Uterus (tissue), 4 donors: ENCODE data around the gene SORL1. TPM values are rescaled to one million over a fixed set of nuclear protein-coding genes. Genes with fewer than 3 reads are reported as not detected.

Experiments
- DNase-seq, 2 donors: peaks; one replicate each; pipeline ENCODE4 v3.0.0-alpha.2; 2019 to 2020
- H3K27ac ChIP-seq, 2 donors: fragments of 200-600 bp; sonication (generic); 1 replicate in 1 of 2; 2 replicates in 1 of 2; pipeline ENCODE4 v1.5.1; 2016 to 2018
- H3K27me3 ChIP-seq, 2 donors: fragments of 200-600 bp; sonication (generic); one replicate each; pipeline ENCODE4 v1.5.1; 2018 to 2019; ENCODE audit warnings: control low read depth in 1 of 2
- H3K36me3 ChIP-seq, 2 donors: fragments of 200-600 bp; sonication (generic); one replicate each; pipeline ENCODE4 v1.5.1; 2019; ENCODE audit warnings: control low read depth in 1 of 2
- H3K4me1 ChIP-seq, 2 donors: fragments of 200-600 bp; sonication (generic); one replicate each; pipeline ENCODE4 v1.5.1; 2018 to 2019; ENCODE audit warnings: control low read depth in 1 of 2
- H3K4me3 ChIP-seq, 2 donors: fragments of 200-600 bp; sonication (generic); 1 replicate in 1 of 2; 2 replicates in 1 of 2; pipeline ENCODE4 v1.5.1; 2018 to 2019; ENCODE audit warnings: mild to moderate bottlenecking in 1 of 2
- H3K9me3 ChIP-seq, 2 donors: fragments of 200-600 bp; sonication (generic); one replicate each; pipeline ENCODE4 v1.5.1; 2019; ENCODE audit warnings: control low read depth in 1 of 2
- POLR2A ChIP-seq, 2 donors: fragments of 450-650 bp; IDR thresholded peaks; one replicate each; pipeline ENCODE4 v1.6.1; 2016; ENCODE audit warnings: antibody characterized with exemption in 2 of 2, mild to moderate bottlenecking in 1 of 2, moderate library complexity in 1 of 2
- intact Hi-C: fragments of 100-400 bp; cut with DNase I; formaldehyde crosslinking; loops from one replicate; pipeline ENCODE4 v1.15.1; 2023; ENCODE audit warnings: low total_unique reads
- total RNA-seq, 4 donors: library from RNA; depleted of rRNA in 3 of 4; stranded (reverse); fragments of >200 nt in 3 of 4; gene quantifications; one replicate each; pipeline versions ENCODE4 v1.1.0 to v1.2.4, GENCODE V29; 2014 to 2023
- TF ChIP-seq, protein P1 (sequence below), 4 experiments: fragments of 200-600 bp in 2 of 4; fragments of 450-650 bp in 2 of 4; sonication (generic) in 2 of 4; IDR thresholded peaks; one replicate each; pipeline ENCODE4 v1.5.1; 2016 to 2019; ENCODE audit warnings: antibody characterized with exemption in 4 of 4, mild to moderate bottlenecking in 2 of 4, moderate library complexity in 1 of 4
- donor health status: DM: yes; HTN: yes; CAD: no.

The SORL1 gene
- total RNA-seq, 4 donors from 2014 or later = 7.6 to 42.6 (median 17.2) TPM

DNA sequence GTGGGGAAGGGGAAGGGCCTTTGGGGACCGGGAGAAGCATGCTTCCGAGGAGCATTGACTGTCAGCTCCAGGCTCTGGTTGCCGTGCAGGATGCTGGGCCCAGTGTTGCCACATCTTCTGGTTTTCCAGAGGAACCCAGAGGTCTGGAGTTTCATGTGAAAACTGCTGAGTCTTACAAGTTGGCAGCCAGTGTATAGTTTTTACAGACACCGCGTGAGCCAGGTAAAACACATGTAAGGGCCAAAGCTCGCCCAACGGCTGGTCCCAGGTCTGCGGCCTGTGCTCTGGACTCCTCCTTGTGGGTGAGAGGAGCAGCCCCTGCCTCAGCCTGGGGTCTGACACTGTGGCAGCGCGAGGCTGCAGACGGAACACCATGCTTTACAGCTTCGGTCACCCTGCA lies 19.1 kb downstream of the SORL1 start:
- intact Hi-C loops = no loop called here
- H3K4me1 ChIP-seq = peaks cover 8 to 12% of the 10 kb centered on the region in 2 donors
- DNase-seq = no peak
- H3K27ac ChIP-seq = no peak overlapping the region
- no peaks in the 10 kb centered on the region for H3K9me3 ChIP-seq
- TF ChIP-seq POLR2A (IDR thresholded peaks at IDR 0.05) = no peak
- TF ChIP-seq, protein P1, sequence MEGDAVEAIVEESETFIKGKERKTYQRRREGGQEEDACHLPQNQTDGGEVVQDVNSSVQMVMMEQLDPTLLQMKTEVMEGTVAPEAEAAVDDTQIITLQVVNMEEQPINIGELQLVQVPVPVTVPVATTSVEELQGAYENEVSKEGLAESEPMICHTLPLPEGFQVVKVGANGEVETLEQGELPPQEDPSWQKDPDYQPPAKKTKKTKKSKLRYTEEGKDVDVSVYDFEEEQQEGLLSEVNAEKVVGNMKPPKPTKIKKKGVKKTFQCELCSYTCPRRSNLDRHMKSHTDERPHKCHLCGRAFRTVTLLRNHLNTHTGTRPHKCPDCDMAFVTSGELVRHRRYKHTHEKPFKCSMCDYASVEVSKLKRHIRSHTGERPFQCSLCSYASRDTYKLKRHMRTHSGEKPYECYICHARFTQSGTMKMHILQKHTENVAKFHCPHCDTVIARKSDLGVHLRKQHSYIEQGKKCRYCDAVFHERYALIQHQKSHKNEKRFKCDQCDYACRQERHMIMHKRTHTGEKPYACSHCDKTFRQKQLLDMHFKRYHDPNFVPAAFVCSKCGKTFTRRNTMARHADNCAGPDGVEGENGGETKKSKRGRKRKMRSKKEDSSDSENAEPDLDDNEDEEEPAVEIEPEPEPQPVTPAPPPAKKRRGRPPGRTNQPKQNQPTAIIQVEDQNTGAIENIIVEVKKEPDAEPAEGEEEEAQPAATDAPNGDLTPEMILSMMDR (IDR thresholded peaks at IDR 0.05) = no peak
- no peak overlapping the region for H3K4me3 ChIP-seq
- no peaks in the 10 kb centered on the region for H3K27me3 ChIP-seq
- no peaks in the 10 kb centered on the region for H3K36me3 ChIP-seq

DNA sequence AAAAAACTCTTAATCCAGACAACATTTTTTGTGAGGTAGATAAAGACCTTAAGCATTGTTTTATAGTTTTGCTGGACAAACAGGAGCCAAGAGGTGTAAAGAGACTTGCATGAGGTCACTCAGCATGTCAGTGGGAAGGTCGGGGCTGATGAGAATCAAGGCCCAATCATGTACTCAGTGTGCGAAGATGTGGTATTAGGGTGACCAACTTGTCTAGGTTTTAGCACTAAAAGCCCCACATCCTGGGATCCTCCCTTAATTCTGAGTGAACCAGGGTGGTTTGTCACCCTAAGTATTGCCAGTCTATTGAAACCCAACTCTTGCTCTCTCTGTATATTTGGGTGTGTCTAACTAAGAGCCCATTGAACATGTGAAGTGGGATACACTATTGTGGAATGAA lies 20.2 kb downstream of the SORL1 start:
- TF ChIP-seq, protein P1 (IDR thresholded peaks at IDR 0.05) = no peak
- TF ChIP-seq POLR2A (IDR thresholded peaks at IDR 0.05) = no peak
- H3K27ac ChIP-seq = no peak overlapping the region
- intact Hi-C loops = no loop called here

DNA sequence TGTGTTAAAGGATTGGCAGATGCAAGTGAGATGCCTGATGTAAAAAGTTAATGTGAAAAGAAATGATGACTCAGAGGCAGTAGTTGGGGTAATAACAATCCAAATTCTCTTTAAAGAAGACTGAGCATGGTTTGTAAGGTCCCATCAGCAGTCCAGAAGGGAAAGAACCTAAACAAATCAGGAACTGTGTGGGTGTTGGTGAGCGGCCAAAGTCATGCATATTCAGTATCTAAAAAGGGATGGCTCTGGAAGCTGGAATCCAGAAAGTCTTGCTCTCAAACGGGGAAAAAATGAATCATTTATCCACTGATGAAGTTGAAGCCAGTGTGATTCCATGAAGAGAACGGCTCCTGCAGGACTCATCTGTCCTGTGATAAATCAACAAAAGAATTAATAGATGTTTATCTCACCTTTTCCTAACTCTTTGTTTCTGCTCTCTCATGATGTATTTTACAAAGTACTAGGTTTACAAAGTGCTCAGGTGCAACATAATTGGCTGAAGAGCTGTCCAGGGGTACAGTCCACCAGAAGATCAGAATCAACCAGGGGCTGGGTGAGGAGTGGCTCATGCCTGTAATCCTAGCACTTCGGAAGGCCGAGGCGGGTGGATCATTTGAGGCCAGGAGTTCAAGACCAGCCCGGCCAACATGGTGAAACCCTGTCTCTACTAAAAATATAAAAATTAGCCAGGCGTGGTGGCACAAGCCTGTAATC lies 21.1 kb downstream of the SORL1 start:
- Histone ChIP-seq H3K9me3 (no peaks in the 10 kb centered on the region), H3K36me3 (no peaks in the 10 kb centered on the region), H3K4me3 (no peak overlapping the region), H3K27me3 (no peaks in the 10 kb centered on the region), H3K4me1 (peaks cover 0 to 3% of the 10 kb centered on the region in 2 donors), H3K27ac (no peak overlapping the region)
- no peak for DNase-seq
- TF ChIP-seq, protein P1 (IDR thresholded peaks at IDR 0.05) = no peak
- no peak for TF ChIP-seq POLR2A (IDR thresholded peaks at IDR 0.05)
- intact Hi-C loops = no loop called here

More for the DNA sequence above, 20.2 kb downstream of the SORL1 start:
- Histone ChIP-seq H3K27me3 (no peaks in the 10 kb centered on the region), H3K4me3 (no peak overlapping the region), H3K36me3 (no peaks in the 10 kb centered on the region), H3K9me3 (no peaks in the 10 kb centered on the region), H3K4me1 (peaks cover 2 to 8% of the 10 kb centered on the region in 2 donors)
- no peak for DNase-seq

DNA sequence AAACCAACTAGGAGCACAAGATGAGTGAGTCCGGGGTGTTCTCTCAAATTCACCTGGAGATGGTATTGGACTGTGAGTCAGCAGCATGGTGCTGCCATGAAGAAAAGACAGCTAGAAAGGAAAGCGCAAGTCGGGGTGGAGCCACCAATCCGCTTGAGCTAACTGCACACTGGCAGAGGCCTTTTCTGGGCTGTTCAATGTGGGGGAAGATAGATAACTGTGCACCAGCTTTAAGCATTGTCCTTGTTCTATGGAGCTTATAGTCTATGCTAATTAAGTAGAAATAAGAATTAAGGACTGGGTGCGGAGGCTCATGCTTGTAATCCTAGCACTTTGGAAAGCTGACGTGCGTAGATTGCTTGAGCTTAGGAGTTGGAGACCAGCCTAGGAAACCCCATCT lies 22.6 kb downstream of the SORL1 start:
- intact Hi-C loops = no loop called here
- TF ChIP-seq, protein P1 (IDR thresholded peaks at IDR 0.05) = no peak
- no peak for TF ChIP-seq POLR2A (IDR thresholded peaks at IDR 0.05)

DNA sequence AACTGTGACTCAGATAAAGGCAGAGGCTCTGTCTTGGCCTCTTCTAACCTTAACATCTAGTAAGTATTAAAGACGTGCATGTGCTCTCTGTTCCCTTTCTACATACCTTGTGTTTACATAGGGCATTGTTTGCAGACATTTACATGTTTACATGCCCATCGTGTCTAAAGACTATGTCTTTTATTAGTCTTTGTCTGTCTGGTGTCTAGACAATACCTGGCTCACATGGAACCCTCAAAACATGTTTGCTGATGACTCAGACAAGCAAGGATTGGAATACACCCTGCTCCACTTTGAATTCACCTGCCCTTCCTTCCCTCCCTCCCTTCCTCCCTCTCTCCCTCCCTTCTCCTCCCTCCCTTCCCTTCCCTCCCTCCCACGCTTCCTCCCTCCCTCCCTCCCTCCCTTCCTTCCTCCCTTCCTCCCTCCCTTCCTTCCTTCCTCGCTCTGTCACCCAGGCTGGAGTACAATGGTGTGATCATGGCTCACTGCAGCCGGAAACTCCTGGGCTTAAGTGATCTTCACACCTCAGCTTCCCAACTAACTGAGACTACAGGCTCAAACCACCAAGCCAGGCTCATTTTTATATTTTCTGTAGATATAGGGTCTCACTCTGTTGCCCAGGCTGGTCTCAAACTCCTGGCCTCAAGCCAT lies 24.4 kb downstream of the SORL1 start:
- no peak for TF ChIP-seq POLR2A (IDR thresholded peaks at IDR 0.05)
- TF ChIP-seq, protein P1 (IDR thresholded peaks at IDR 0.05) = no peak
- H3K27me3 ChIP-seq = no peaks in the 10 kb centered on the region
- H3K27ac ChIP-seq = no peak overlapping the region
- H3K4me1 ChIP-seq = no peaks in the 10 kb centered on the region
- no peak for DNase-seq
- H3K9me3 ChIP-seq = no peaks in the 10 kb centered on the region
- no peaks in the 10 kb centered on the region for H3K36me3 ChIP-seq
- no peak overlapping the region for H3K4me3 ChIP-seq
- intact Hi-C loops = no loop called here

More for the DNA sequence above, 22.6 kb downstream of the SORL1 start:
- no peaks in the 10 kb centered on the region for H3K27me3 ChIP-seq
- H3K9me3 ChIP-seq = no peaks in the 10 kb centered on the region
- no peak overlapping the region for H3K4me3 ChIP-seq
- H3K36me3 ChIP-seq = no peaks in the 10 kb centered on the region
- no peaks in the 10 kb centered on the region for H3K4me1 ChIP-seq
- H3K27ac ChIP-seq = no peak overlapping the region
- DNase-seq = no peak
